ENCODE measurements around the gene GPR139.

The GPR139 gene

GRCh38 chr16:20053336-20053735 lies 20.4 kb downstream of the GPR139 start:
- no peak for DNase-seq (ENCODE audit: low spot score)

DNA sequence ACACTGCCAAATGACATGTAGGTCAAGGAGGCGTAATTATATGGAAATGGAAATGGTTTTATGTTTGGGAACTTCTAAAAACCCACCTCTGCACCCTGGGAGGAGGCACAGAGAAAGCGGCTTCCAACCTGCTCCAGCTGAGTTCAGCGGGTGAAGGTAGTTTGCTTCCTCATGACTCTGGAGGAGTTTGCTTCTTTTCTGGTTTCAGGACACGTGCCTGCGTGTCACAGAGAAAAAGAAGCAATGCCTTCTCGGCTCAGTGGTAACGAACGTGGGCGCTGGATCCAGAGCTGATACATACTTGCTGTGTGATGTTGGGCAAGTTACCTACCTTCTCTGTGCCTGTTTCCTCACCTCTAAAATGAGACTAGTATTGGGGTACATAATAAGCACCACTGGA lies 22.1 kb downstream of the GPR139 start:
- DNase-seq (ENCODE audit: low spot score) = no peak

GRCh38 chr16:20051147-20051546 lies 22.5 kb downstream of the GPR139 start:
- no peak for DNase-seq (ENCODE audit: low spot score)

DNA sequence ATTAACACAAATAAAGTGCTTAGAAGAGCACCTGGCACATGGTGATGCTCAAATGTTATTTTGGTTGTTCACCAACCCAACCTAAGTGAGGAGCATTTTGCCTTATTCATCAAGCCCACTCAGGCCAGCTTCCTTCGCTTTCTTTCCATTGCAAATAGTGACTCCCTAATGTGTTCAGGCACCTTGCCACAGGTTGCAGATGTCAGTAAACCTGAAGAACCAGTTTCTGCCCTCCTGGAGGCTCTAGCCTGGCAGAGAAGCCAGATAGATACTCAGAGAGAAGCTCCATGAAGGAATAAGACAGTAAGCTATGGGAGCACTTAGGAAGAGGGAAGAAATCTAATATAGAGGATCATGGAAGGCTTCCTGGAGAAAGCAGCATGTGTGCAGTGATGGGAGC lies 23.9 kb downstream of the GPR139 start:
- DNase-seq (ENCODE audit: low spot score) = no peak

- DNase-seq (ENCODE audit: low spot score) = no peak
Observed at GRCh38 chr16:20045886-20046285, 27.8 kb downstream of the GPR139 start.

- DNase-seq (ENCODE audit: low spot score) = no peak
Observed at GRCh38 chr16:20042848-20043247, 30.8 kb downstream of the GPR139 start.

GRCh38 chr16:20041924-20042596 lies 31.6 kb downstream of the GPR139 start:
- DNase-seq (ENCODE audit: low spot score) = no peak

DNA sequence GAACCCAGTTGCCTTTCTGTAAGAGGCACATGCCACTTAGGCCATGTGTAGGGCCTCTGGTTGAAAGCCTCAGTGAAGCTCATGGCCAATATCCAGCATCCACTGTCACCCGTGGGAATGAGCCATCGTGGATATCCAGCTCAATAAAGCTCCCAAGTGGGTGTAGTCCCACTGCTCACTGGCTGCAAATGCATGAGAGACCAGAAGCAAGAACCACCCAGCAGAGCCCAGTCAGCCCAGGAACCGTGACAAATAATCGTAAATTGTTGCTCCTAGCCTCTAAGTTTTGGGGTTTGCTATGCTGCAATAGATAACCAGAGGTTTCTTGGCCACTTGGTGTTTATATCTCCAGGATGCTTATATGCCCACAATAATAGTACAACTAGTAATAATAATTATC lies 33.7 kb downstream of the GPR139 start:
- DNase-seq (ENCODE audit: low spot score) = no peak

DNA sequence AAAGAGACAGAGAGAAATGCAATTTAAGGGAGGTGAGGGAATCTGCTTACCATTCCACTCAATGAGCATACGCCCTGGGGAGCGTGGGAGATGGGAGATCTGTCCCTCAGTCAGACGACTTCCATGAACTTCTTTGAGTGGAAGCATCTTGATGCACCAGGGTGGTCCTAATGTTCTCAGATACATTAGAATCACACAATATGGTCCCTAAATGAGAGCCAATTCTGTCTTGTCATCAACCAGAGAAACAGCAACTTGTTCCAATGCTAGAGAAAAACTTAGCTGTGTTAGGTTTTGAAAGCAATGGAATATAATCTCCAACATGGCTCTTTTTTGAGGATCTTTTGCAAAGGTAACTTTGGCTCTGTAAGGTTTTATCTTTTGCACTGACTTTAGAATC lies 44.1 kb downstream of the GPR139 start:
- no peak for DNase-seq (ENCODE audit: low spot score)

GRCh38 chr16:20026361-20027072 lies 47.2 kb downstream of the GPR139 start:
- DNase-seq (ENCODE audit: low spot score) = peak; percentile 2

DNA sequence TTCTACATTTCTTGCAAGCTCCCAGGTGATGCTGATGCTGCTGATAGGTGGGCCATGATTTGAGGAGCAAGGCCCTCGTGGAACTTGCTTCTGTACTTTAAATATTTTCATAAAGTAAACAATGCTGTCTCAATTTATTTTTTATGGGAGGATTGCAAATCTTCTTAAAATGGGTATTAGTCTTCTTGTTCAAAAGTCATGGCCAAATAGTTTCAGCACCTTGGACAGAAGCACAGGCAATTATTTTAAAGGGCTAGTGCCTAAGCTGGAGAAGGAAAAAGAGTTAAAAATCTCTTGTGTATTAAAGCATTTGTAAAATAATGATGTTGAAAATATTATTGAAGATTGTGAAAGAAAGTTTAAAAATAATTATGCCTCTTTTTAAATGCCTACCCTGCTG lies 50.5 kb downstream of the GPR139 start:
- no peak for DNase-seq (ENCODE audit: low spot score)

DNA sequence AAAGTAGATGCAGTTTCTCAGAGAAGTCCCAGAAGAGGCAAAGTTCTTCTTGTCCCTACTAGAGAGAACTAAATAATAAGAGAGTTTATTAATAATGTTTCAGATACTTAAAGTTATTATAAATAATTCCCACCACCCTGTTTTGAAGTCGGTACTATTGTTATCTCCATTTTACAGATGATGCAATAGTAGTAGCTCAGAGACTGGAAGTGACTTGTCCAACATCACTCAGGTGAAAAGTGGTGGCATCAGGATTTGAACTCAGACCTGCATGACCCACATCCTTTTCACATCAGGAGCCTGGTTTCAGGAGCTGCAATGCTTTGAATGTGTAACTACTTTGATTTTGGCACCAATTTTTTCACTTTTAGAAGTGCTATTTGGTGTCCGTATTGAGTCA lies 52.7 kb downstream of the GPR139 start:
- no peak for DNase-seq (ENCODE audit: low spot score)

- DNase-seq (ENCODE audit: low spot score) = no peak
Observed at GRCh38 chr16:20020083-20020482, 53.6 kb downstream of the GPR139 start.

DNA sequence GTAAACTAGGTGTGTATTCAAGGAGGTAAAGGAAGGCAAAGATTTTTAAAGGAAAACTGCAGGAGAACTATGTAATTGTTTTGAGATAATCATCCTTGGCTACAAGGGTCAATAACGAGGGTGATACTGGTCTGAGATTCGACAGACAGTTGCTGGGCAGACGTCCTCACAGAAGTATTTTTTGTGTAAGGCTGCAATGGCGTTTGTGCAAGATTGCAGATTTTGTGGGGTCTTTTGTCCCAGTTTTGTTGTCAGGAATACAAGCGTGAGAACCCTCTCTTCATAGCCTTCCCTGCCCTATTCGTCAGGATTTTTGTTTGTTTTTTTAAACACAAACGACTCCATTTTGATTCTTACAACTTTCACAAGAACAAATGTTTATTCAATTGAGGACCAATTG lies 57.5 kb downstream of the GPR139 start:
- DNase-seq (ENCODE audit: low spot score) = no peak

- no peak for DNase-seq (ENCODE audit: low spot score)
Observed at GRCh38 chr16:20004931-20005330, 68.8 kb downstream of the GPR139 start.

- no peak for DNase-seq (ENCODE audit: low spot score)
Observed at GRCh38 chr16:20002936-20003335, 70.8 kb downstream of the GPR139 start.

DNA sequence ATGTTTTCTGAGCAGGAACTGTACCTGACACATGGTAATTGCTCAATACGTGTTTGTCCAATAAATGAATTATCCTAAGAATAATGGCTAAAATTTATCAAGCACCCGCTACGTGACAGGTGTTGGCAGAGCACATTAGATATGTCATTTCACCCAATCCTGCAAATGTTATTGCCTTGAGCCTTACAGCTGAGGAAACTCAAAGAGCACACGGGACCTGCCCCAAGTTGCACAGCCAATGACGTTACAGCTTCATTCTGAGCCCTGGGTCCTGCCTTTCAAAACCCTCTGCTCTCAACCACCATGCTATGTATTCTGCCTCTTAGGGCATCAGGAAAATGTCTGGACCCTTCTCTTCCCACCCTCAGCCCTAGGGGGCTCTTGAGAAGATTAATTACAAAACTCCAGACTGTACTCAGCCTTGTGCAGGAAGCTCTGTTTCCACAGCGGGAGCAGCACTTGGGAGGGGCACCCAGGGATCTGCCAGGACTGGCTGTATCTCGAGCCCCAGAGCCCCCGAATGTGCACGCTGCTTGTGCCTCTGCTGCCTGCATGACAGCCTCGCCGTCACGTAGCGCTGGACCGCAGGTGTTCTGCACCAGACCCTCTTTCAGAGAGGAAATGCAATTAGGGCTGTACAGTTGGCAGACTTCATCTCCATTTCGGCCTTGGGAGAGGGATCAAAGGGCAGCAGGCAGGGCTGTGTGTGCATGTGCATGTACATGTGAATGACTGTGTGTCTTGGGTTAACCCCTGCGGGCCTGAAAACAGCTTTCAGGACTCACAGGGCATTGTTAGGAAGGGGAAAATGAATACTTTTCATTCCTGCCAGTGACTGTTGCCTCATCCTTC lies 71.6 kb downstream of the GPR139 start:
- DNase-seq (ENCODE audit: low spot score) = no peak

DNA sequence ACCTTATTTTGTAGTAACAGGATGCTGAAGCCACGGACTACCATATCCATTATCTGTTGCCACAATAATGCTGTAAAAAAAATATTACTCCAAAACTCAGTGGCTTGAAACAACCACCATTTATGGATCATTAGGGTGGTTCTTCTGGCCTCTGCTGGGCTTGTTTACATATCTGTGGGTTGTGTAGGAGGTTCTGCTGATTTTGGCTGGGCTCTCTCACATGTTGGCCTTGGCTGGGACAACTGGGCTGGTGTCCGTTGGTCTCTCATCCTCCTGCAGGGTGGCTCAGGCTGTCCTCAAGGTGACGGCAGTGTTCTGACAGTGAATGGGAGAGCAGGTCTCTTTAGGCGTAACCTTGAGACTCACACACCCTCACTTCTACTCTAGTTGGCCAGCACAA lies 76.0 kb downstream of the GPR139 start:
- DNase-seq (ENCODE audit: low spot score) = no peak

- DNase-seq (ENCODE audit: low spot score) = no peak
Observed at GRCh38 chr16:19997264-19997663, 76.4 kb downstream of the GPR139 start.

GRCh38 chr16:19994466-19995170 lies 79.1 kb downstream of the GPR139 start:
- no peak for DNase-seq (ENCODE audit: low spot score)

DNA sequence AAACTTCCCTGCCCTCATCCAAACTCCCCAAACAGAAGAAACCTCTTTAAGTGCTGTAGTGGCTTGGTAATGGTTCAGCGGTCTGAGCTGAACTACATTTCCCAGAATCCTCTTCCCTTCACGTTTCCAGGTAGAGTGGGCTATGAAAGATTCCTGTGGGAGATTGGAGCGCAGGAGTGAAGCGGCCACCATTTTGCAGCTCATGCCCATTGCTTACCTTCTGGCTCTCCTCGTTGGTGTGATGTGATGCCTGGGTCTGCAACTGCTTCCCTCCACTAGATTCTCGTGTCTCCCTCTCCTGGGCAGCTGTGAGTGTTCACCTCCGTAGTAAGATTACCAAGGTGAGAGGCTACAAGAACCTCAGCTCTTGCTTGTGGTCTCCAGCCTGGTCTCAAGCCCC lies 82.1 kb downstream of the GPR139 start:
- no peak for DNase-seq (ENCODE audit: low spot score)

DNA sequence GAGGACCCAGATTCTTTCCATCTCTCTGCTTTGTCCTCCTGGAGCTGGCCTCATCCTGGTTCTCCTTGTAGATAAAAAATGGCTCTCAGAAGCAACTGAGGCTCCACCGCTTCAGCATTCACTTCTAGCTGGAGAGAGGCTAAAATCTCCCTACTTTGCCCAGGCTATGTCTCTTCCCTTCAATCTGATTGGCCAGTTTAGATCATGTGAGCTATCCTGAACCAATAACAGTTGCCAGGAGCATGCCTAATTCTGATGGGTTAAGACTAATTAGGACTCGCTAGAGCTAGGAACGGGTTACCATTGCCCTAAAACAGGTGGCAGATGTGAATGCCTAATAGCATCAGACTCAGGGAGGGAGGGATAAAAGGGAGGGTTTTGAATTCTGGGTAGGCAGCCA lies 89.6 kb downstream of the GPR139 start:
- DNase-seq (ENCODE audit: low spot score) = no peak

All from pons (tissue), 1 donor.